Keratinocyte (primary cell): Measurements from ENCODE around the gene GLUL. TPM values are rescaled to one million over a fixed set of nuclear protein-coding genes. Genes with fewer than 3 reads are reported as not detected.

Experiments used
- DNase-seq: peaks from one replicate; pipeline ENCODE4 v3.0.0-alpha.2; 2011; ENCODE audit warnings: low read depth, missing footprints, low spot score
- FAIRE-seq: peaks from 2 replicates; lab custom pipeline; 2011; peaks lifted over from hg19 to GRCh38; lab: Jason Lieb, UNC
- H2AFZ ChIP-seq: 2 replicates; pipeline ENCODE4 v1.6.0; 2012; ENCODE audit warnings: low read length, control low read depth, inconsistent platforms; ENCODE audit not compliant: control insufficient read depth
- H3K27ac ChIP-seq: 2 replicates; pipeline ENCODE4 v1.5.1; 2011; ENCODE audit warnings: low read length; ENCODE audit not compliant: control insufficient read depth, insufficient read depth
- H3K27me3 ChIP-seq: 3 replicates; pipeline ENCODE4 v1.6.0; 2011; ENCODE audit warnings: low read length; ENCODE audit not compliant: control insufficient read depth, insufficient read depth; ENCODE audit errors: extremely low read depth
- H3K36me3 ChIP-seq, 2 experiments: 2 replicates in 1 of 2; 3 replicates in 1 of 2; pipeline ENCODE4 v1.5.1; 2011; ENCODE audit warnings: low read length in 2 of 2, mild to moderate bottlenecking in 1 of 2; ENCODE audit not compliant: control insufficient read depth in 2 of 2, insufficient read depth in 2 of 2; ENCODE audit errors: extremely low read depth in 1 of 2
- H3K4me1 ChIP-seq: 3 replicates; pipeline ENCODE4 v1.5.1; 2011; ENCODE audit warnings: low read length; ENCODE audit not compliant: control insufficient read depth, insufficient read depth; ENCODE audit errors: extremely low read depth
- H3K4me2 ChIP-seq: 3 replicates; pipeline ENCODE4 v1.6.0; 2011; ENCODE audit warnings: low read depth, low read length; ENCODE audit not compliant: control insufficient read depth, insufficient read depth; ENCODE audit errors: extremely low read depth
- H3K4me3 ChIP-seq, 3 experiments: fragments of 200-600 bp in 1 of 3; sonication (generic) in 1 of 3; 2 replicates in 2 of 3; 3 replicates in 1 of 3; pipeline ENCODE4 v1.5.1; 2011 to 2016; ENCODE audit warnings: low read length in 3 of 3, mild to moderate bottlenecking in 3 of 3, control low read depth in 2 of 3, inconsistent platforms in 1 of 3, low read depth in 1 of 3, mixed read lengths in 1 of 3, mixed run types in 1 of 3, moderate library complexity in 1 of 3; ENCODE audit not compliant: control insufficient read depth in 2 of 3, insufficient read depth in 2 of 3; ENCODE audit errors: extremely low read depth in 1 of 3
- H3K79me2 ChIP-seq: 2 replicates; pipeline ENCODE4 v1.6.0; 2012; ENCODE audit warnings: low read length; ENCODE audit not compliant: control insufficient read depth, insufficient read depth
- H3K9ac ChIP-seq: 3 replicates; pipeline ENCODE4 v1.6.0; 2011; ENCODE audit warnings: low read length; ENCODE audit not compliant: control insufficient read depth, insufficient read depth; ENCODE audit errors: extremely low read depth
- H3K9me1 ChIP-seq: 3 replicates; pipeline ENCODE4 v1.6.0; 2011; ENCODE audit warnings: low read length; ENCODE audit not compliant: control insufficient read depth, insufficient read depth; ENCODE audit errors: extremely low read depth
- H3K9me3 ChIP-seq: 2 replicates; pipeline ENCODE4 v1.5.1; 2012; ENCODE audit warnings: low read depth, low read length; ENCODE audit not compliant: control insufficient read depth
- H4K20me1 ChIP-seq: 3 replicates; pipeline ENCODE4 v1.6.0; 2011; ENCODE audit warnings: low read length; ENCODE audit not compliant: control insufficient read depth, insufficient read depth; ENCODE audit errors: extremely low read depth
- CTCF ChIP-seq, 3 experiments: IDR thresholded peaks in 1 of 3; conservative IDR thresholded peaks in 1 of 3; optimal IDR thresholded peaks in 1 of 3; 2 replicates in 2 of 3; 3 replicates in 1 of 3; pipeline versions ENCODE3 to v1.5.1; 2011; ENCODE audit warnings: low read length in 3 of 3, mild to moderate bottlenecking in 3 of 3, moderate library complexity in 2 of 3, control low read depth in 1 of 3, inconsistent platforms in 1 of 3; ENCODE audit not compliant: insufficient read depth in 2 of 3; ENCODE audit errors: extremely low read depth in 1 of 3
- EZH2 ChIP-seq: IDR thresholded peaks from one replicate; pipeline ENCODE4 v1.6.1; 2012; ENCODE audit warnings: inconsistent platforms, mild to moderate bottlenecking, low read length, moderate library complexity
- dilution Hi-C: fragments of 300-500 bp; cut with MboI; formaldehyde crosslinking; loops from one replicate; pipeline ENCODE4 v1.7.0; 2020; ENCODE audit warnings: low sequenced_read_pairs; ENCODE audit not compliant: extremely low pct_ligation_motif_present
- polyA plus RNA-seq, 5 experiments: library from polyadenylated mRNA; depleted of rRNA in 3 of 5; stranded (reverse) in 3 of 5; stranded (forward) in 1 of 5; unstranded in 1 of 5; fragments of >200 nt; gene quantifications; 1 replicate in 1 of 5; 2 replicates in 3 of 5; 3 replicates in 1 of 5; pipeline versions ENCODE4 v1.2.1 to v1.2.3, GENCODE V29; 2011 to 2012; ENCODE audit warnings: missing spikeins in 2 of 5, low read depth in 1 of 5, low replicate concordance in 1 of 5

Gene GLUL
- polyA plus RNA-seq, 1 donor (not counting 4 experiments of a cell fraction or from before 2014, with no cell fraction given), result 593 TPM

- Histone ChIP-seq H3K4me1 (peaks cover 7% of the 10 kb centered on the region), H3K9ac (no peak overlapping the region), H3K36me3 (peaks cover 38 to 39% of the 10 kb centered on the region in 2 experiments), H3K9me3 (no peaks in the 10 kb centered on the region), H4K20me1 (peaks cover 6% of the 10 kb centered on the region), H3K4me3 (no peak overlapping the region), H2AFZ (no peak overlapping the region), H3K9me1 (no peaks in the 10 kb centered on the region), H3K79me2 (peaks cover 20% of the 10 kb centered on the region), H3K4me2 (no peak overlapping the region), H3K27ac (no peak overlapping the region), H3K27me3 (no peaks in the 10 kb centered on the region)
- TF ChIP-seq CTCF (optimal IDR thresholded peaks at IDR 0.05 in 1 of 3, IDR thresholded peaks at IDR 0.05 in 1 of 3, conservative IDR thresholded peaks at IDR 0.05 in 1 of 3; ENCODE audit: extremely low read depth in 1 of 3, insufficient read depth in 2 of 3, low read length in 3 of 3), result no peak
- TF ChIP-seq EZH2, result no peak
- DNase-seq (no peak), FAIRE-seq (no peak)
- dilution Hi-C loops, result no loop called here
Measured at GRCh38 chr1:182384387-182384960, 7.1 kb downstream of the GLUL start.

GRCh38 chr1:182383934-182384333 is 7.7 kb downstream of the GLUL start:
- H2AFZ ChIP-seq, result no peak overlapping the region
- dilution Hi-C loops, result no loop called here
- H3K9ac ChIP-seq, result no peak overlapping the region
- no peak overlapping the region for H3K4me3 ChIP-seq
- H3K4me1 ChIP-seq, result peaks cover 2% of the 10 kb centered on the region
- H3K79me2 ChIP-seq, result peaks cover 15% of the 10 kb centered on the region
- no peak for FAIRE-seq
- peaks cover 38 to 39% of the 10 kb centered on the region in 2 experiments for H3K36me3 ChIP-seq
- H3K9me3 ChIP-seq, result no peaks in the 10 kb centered on the region
- TF ChIP-seq CTCF (optimal IDR thresholded peaks at IDR 0.05 in 1 of 3, IDR thresholded peaks at IDR 0.05 in 1 of 3, conservative IDR thresholded peaks at IDR 0.05 in 1 of 3; ENCODE audit: extremely low read depth in 1 of 3, insufficient read depth in 2 of 3, low read length in 3 of 3), result no peak
- H3K27me3 ChIP-seq, result no peaks in the 10 kb centered on the region
- no peaks in the 10 kb centered on the region for H3K9me1 ChIP-seq
- DNase-seq, result no peak
- no peak overlapping the region for H3K27ac ChIP-seq
- peaks cover 3% of the 10 kb centered on the region for H4K20me1 ChIP-seq
- H3K4me2 ChIP-seq, result no peak overlapping the region
